ENCODE measurements around the gene C12orf76. TPM values are rescaled to one million over a fixed set of nuclear protein-coding genes. Genes with fewer than 3 reads are reported as not detected.

C12orf76 gene
- total and polyA plus RNA-seq, 10 of the 15 experiments (the other 5 are each of a cell fraction or from before 2014, with no cell fraction given): 3.6 to 20.4 (median 10.7) TPM

- TF ChIP-seq ZBTB4 (CRISPR knock-in tag; IDR thresholded peaks at IDR 0.05): no peak
- TF ChIP-seq RELA (IDR thresholded peaks at IDR 0.05; ENCODE audit: borderline replicate concordance, partially characterized antibody): peak; percentile 80
- no peak for TF ChIP-seq TCF7 (IDR thresholded peaks at IDR 0.05; ENCODE audit: borderline replicate concordance)
- TF ChIP-seq ESRRA (IDR thresholded peaks at IDR 0.05; ENCODE audit: low read length): peak; percentile 15; the same call in 1 of the 2 replicates
- peak; percentile 100 for TF ChIP-seq ATF7 (IDR thresholded peaks at IDR 0.05; ENCODE audit: low read depth)
- no peak; the same call in 1 of the 2 replicates for TF ChIP-seq PAX5 (IDR thresholded peaks at IDR 0.05; ENCODE audit: borderline replicate concordance, low read depth, low read length)
- 0 out of 2 replicates have a peak, but pooled peaks have one; percentile 27 for TF ChIP-seq TCF3 (IDR thresholded peaks at IDR 0.05; ENCODE audit: borderline replicate concordance, insufficient read depth, low read depth, low read length)
- TF ChIP-seq POU2F2 (IDR thresholded peaks at IDR 0.05; ENCODE audit: borderline replicate concordance, low read depth, low read length): peak; percentile 89
- TF ChIP-seq SREBF1 (IDR thresholded peaks at IDR 0.05; ENCODE audit: low read length): peak; percentile 100
- peak; percentile 97 for TF ChIP-seq LARP7 (IDR thresholded peaks at IDR 0.05)
- TF ChIP-seq ZNF384 (IDR thresholded peaks at IDR 0.05; ENCODE audit: borderline replicate concordance, low read depth, low read length): no peak
- 0 out of 2 replicates have a peak, but pooled peaks have one; percentile 21 for TF ChIP-seq BCL11A (IDR thresholded peaks at IDR 0.05; ENCODE audit: low read depth, low read length)
- TF ChIP-seq NBN (IDR thresholded peaks at IDR 0.05): peak; percentile 98
- TF ChIP-seq MEF2B (IDR thresholded peaks at IDR 0.05; ENCODE audit: partially characterized antibody, poor library complexity, severe bottlenecking): peak; percentile 48
- peak; percentile 90; the same call in 1 of the 2 replicates for TF ChIP-seq SMARCA5 (IDR thresholded peaks at IDR 0.05)
- TF ChIP-seq KAT2A (conservative IDR thresholded peaks at IDR 0.05; ENCODE audit: control insufficient read depth, low read depth, low read length): no peak
- TF ChIP-seq POLR2AphosphoS5 (IDR thresholded peaks at IDR 0.05; ENCODE audit: low read length): peak; percentile 95
- TF ChIP-seq RUNX3 (IDR thresholded peaks at IDR 0.05; ENCODE audit: low read length): peak; percentile 81
- no peak for TF ChIP-seq PML (IDR thresholded peaks at IDR 0.05; ENCODE audit: low read length)
- peak; percentile 81 for TF ChIP-seq NR2C1 (IDR thresholded peaks at IDR 0.05)
- TF ChIP-seq FOXK2 (IDR thresholded peaks at IDR 0.05): peak; percentile 100
- TF ChIP-seq REST (IDR thresholded peaks at IDR 0.05; ENCODE audit: low read depth, low read length): peak; percentile 44; the same call in 1 of the 2 replicates
- TF ChIP-seq JUND (IDR thresholded peaks at IDR 0.05; ENCODE audit: low read depth, low read length): peak; percentile 100
- no peak for TF ChIP-seq RBBP5 (conservative IDR thresholded peaks at IDR 0.05)
- peak; percentile 65; the same call in 1 of the 2 replicates for TF ChIP-seq FOXM1 (IDR thresholded peaks at IDR 0.05; ENCODE audit: low read depth, low read length)
Observed at GRCh38 chr12:109998904-109999648, 49.2 kb downstream of the C12orf76 start, which contains the start of gene ANKRD13A (continued).

Data from GM12878 (cell line).